Activated CD8-positive, alpha-beta memory T cell treated with anti-CD3 and anti-CD28 coated beads, Interleukin-2, amount 50 U/mL, for 24 hours (primary cell): ENCODE results near the gene MACF1.
"Not testable (repeated sequence)": the region's sequence is repeated elsewhere in the genome, so short reads cannot be mapped to it uniquely, and the experiment has no call there.

Source experiments
- DNase-seq: peaks from one replicate; pipeline ENCODE4 v3.0.0-alpha.2; 2020; ENCODE audit errors: extremely low read depth

The MACF1 gene

DNA sequence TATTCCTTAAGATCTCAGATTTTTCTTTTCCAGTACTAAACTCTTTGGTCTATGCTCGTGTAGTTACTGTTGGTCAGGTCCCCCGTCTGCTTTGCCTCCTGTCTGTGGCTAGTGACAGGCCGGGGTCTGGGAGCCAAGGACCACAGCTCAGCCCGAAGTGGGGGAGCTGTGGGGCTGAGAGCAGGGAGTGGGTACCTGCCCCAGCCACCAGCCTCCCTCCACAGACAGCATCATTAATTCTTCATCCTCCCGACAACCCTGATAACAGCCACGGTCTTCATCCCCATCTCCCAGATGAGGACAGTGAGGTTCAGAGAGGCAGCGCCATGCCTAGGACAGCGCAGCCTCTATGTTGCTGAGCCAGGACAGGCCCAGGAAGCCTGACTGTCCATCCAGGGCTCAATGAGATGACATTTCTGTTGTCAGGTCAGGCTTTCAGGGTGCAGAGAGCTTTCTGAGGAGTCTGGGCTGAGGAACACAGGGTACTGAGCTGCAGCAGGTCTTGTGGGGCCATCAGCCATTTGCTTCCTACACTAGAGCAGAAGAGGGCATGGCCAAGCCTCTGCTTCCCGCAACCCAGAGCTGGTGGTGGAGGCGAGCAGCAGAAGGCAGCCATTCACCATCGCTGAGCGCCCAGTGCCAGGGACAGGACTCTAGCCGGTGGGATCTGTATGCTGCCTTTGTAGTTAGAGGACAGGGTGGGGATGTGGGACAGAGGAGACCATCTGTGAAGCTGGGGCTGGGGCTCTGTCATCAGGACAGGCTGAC lies 288.7 kb downstream of the MACF1 start:
- DNase-seq: not testable (repeated sequence)

DNA sequence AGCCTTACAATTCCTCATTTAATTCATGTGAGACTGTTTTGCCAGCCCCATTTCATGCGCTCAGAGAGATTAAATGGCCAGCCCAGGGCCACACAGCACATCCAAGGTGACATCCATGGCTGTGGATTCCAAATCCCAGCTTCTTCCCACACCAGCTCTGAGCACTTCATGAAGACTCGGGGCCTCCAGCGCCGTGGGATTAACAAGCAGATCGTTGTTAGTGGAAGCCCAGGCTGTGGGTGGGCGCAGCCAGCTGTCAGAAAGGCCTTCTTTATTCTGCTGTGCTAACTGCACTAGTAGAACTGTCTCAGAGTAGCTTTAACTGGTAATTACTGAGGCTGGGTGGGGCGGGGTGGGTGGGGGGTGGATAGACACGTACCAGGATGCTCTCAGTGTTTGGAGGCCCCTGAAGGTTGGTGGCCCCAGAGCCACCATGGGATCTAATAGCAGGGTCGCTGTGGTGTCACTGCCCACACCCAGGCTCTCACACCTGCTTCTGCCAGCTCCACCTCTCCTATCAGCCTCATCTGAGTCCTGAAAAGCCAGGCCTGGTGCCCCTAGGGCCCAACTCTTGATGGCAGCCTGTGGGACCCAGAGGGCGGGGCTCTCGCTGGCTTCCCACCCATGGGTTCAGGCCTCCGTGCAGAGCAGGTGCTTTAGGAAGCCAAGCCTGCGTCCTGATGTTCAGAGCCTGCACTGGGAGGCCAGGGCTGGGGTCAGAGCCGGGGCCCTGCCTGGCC lies 290.3 kb downstream of the MACF1 start:
- DNase-seq: no peak

GRCh38 chr1:39496520-39496919 lies 292.0 kb downstream of the MACF1 start:
- DNase-seq: not testable (repeated sequence)

DNA sequence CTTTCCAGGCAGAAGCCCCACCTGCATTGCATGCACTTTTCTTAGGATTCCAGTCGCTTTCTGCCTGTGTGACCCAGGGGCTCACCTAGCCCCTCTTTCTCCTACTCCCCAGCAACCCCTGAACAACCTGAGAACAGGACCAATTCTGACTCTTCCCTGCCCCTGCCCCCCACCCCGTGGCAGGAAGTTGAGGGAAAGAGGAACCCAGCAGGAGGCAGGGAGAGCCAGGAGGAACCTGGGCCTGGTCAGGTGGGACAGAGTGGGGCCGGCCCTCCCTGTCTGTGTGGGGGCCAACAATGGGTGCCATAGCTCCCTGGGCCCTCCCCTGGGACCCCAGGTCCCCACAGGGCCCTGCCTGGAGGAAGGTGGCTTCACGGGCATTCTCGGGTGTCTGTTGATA lies 293.1 kb downstream of the MACF1 start:
- DNase-seq: no peak

DNA sequence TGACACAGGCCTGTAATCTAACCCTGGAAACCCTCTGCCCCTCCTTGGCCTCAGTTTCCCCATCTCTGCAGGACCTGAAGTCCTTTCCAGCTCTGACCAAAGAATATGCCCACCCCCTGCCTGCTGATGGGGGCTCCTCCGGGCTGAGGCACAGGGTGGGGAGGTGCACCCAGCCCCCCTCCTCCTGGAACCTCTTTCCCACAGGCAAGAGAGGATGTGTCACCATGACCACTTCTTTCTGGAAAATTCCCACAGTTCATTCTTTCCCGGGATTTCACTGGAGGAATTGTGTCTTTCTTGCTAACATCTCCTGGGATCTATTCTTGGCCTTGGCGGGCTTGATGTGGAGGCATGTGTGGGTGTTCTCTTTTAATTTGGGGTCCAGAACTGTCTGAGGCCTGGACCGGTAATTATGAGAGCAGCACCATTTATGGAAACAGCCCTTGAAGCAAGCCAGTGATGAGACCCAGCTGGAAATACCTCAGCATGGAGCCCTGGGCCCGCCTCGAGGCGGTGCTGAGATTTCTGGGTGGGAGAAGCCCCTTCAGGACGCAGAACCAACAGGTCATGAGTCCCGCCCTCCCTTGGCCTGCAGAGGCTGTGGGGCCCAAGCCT lies 293.7 kb downstream of the MACF1 start:
- not testable (repeated sequence) for DNase-seq

- not testable (repeated sequence) for DNase-seq
These were observed 294.3 kb downstream of the MACF1 start for GRCh38 chr1:39498821-39499220.

GRCh38 chr1:39499668-39500067 lies 295.2 kb downstream of the MACF1 start:
- no peak for DNase-seq

GRCh38 chr1:39500862-39501389 lies 296.4 kb downstream of the MACF1 start:
- DNase-seq: no peak

DNA sequence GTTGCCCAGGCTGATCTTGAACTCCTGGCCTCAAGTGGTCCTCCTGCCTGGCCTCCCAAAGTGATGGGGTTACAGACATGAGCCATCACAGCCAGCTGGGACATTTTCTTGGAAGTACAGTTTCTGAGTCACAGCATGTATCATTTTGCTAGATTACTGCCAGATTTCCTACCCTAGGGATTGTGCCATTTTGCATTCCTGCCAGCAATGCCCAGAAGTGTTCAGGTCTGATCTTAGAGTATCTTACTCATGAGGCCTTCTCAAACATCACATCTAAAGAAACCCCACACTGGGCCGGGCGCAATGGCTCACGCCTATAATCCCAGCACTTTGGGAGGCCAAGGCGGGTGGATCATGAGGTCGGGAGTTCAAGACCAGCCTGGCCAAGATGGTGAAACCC lies 297.2 kb downstream of the MACF1 start:
- DNase-seq: no peak

DNA sequence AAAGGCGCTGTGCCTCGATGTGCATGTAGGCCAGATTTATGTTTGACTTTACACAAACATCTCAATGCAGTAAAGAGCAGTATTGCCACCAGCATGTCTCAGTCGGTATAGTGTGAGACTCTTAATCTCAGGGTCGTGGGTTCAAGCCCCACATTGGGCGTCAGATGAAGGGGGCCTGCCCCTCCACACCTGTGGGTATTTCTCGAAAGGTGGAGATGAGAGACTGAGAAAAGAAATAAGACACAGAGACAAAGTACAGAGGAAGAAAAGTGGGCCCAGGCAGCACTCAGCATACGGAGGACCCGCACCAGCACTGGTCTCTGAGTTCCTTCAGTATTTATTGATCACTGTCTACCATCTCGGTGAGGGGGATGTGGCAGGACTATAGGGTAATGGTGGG lies 299.9 kb downstream of the MACF1 start:
- DNase-seq: not testable (repeated sequence)

GRCh38 chr1:39505289-39505688 lies 300.8 kb downstream of the MACF1 start:
- DNase-seq: no peak

DNA sequence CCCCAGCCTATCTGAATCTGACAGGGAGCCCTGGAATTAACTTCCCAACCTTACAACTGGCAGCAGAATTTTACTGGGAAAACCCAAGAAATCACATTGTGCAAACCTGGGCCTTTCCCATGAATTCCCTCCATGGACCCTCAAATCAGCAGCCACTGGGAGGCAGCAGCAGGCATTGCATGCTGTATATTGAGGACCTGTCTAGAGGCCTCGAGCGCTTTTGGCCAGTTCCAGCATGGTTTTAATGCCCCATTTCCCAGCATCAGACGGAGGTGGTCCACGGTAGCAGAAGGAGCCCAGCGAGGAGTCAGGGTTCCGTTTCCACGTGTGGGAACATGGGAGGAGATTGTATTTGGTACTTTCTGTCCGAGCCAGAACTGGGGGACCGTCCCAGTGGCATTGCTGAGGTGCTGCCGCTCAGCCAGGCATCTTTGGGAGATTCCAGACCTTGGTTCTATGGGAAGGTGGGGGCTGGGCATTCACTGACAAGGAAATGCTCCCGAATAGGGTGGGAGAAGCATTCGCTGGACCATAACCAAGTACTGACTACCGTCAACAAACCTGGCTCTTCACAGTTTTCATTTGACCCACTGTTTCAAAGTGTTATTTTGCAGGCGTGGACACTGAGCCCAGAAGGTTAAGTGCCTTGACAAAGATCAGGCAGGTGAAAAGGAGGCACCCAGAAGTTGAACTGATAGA lies 302.9 kb downstream of the MACF1 start:
- no peak for DNase-seq

GRCh38 chr1:39508266-39508665 lies 303.8 kb downstream of the MACF1 start:
- no peak for DNase-seq

GRCh38 chr1:39508857-39509305 lies 304.4 kb downstream of the MACF1 start:
- no peak for DNase-seq

DNA sequence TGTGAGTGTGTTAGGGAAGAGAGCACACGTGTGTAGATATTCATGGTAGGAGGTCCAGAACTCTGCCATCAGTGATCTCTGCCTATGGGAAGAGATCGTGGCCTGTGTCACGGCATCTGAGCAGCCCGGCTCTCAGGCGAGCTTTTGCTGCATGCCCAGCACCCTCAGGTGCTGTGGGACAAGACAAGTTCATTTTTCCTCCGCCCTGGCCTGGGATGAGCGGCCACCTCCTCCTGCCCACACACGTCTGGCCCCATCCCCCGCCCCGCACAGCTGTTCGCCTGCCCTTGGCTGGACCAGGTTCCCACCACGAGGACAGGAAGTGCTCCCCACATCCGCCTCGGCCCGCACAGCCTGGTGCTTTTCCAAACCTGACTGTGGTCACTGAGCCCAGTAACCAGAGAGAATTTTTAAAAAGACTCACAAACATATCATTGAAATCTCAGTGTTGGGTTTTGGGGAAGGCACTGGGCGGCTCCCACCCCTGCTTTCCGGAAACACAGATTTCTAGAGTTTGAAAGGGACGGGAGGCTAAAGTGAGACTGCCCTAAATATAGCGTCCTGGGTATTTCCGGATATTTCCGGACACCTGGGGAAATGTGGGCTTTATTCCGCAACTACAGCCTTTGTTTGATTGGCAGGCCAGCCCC lies 305.0 kb downstream of the MACF1 start:
- no peak for DNase-seq

DNA sequence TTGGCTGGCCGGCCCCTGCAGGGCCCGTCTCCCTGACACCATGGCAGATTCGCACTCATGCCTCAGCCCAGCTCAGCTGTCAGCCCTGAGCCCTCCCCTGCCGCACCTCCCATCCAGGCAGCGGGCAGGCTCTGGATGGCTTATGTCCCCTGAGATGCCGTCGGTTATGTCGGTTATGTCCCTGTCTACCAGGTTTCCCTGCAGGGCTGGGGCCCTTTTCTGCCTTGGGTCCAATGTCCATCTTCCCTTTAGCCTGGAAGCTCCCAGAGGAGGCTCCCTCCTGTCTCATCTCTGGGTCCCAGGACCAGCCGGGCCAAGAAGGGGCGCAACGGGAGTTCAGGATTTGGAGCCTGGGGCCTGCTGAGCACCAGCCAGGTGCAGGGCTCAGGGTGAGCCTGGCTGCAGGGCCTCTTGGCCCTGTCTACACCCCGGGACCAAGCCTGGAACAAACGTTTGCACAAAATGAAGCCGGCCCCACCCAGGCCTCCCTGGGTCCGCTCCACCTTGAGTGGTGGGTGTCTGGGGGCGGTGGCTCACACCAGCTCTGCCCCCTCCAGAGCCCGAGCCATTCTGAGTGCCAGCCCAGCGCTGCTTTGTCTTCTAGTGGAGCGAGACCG lies 306.2 kb downstream of the MACF1 start:
- DNase-seq: not testable (repeated sequence)

GRCh38 chr1:39511477-39511876 lies 307.0 kb downstream of the MACF1 start:
- DNase-seq: not testable (repeated sequence)

GRCh38 chr1:39512234-39512847 lies 307.8 kb downstream of the MACF1 start:
- not testable (repeated sequence) for DNase-seq

GRCh38 chr1:39514710-39515124 lies 310.2 kb downstream of the MACF1 start:
- not testable (repeated sequence) for DNase-seq
